Posterior vena cava (tissue), 2 donors: ENCODE results near the gene HS6ST3. TPM values are rescaled to one million over a fixed set of nuclear protein-coding genes. Genes with fewer than 3 reads are reported as not detected.

ENCODE experiments used
- DNase-seq: peaks from one replicate; pipeline ENCODE4 v3.0.0-alpha.2; 2020; ENCODE audit warnings: low spot score
- intact Hi-C, 2 donors: fragments of 100-400 bp; cut with DNase I; formaldehyde crosslinking; loops; one replicate each; pipeline versions ENCODE4 v1.14.1 to v1.14.2; 2022 to 2023
- total RNA-seq, 2 donors: library from RNA; stranded (reverse); fragmentation: NEBNext Ultra II Directional; extraction: Animal tissue kit (Norgen Biotek cat#: 25700); gene quantifications; one replicate each; pipeline ENCODE4 v1.2.1, GENCODE V29; 2021
- donor health status: DM: yes; HTN: yes; CAD: no.
- donor health status: DM: yes; HTN: yes; CAD: no.

Gene HS6ST3
- total RNA-seq, 2 donors from 2014 or later, result 2.6 to 5.0 TPM

DNA sequence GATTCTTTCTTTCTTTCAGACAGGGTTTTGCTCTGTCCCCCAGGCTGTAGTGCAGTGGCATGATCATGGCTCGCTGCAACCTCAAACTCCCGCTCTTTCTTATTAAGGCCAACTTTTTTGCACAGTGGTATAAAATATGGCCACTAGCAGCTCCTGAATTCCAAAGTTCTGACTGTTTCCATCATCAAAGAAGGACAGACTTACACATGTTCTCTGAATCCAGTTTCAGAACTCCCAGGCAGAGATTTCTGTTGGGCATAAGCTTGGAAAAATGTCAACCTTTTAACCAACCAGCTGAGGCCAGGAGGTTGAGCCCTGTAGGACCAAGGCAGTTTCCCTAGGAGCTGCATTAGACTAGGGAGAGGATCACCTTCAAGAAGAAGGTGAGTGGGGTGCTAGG, 184.1 kb downstream of the HS6ST3 start:
- no peak for DNase-seq
- intact Hi-C loops, result no loop called here

DNA sequence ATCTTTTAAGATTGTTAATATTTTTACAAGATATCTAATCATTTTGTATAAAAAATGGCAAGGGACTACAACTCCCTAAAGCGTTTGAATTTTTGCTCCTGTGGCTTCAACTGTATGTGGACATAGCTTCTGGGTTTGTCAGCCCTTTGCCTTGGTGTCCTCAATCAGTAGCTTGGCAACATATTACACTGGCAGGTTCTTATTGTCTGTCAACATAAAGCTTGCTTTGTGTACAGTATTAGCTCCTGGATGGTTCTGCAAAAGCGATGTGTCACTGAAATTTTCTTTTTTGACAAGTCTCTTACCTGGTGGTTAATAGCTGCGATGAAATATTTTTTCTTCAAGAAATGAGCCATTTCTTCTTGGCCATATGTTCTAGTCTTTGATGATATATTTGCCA, 190.0 kb downstream of the HS6ST3 start:
- intact Hi-C loops, result no loop called here
- no peak for DNase-seq

DNA sequence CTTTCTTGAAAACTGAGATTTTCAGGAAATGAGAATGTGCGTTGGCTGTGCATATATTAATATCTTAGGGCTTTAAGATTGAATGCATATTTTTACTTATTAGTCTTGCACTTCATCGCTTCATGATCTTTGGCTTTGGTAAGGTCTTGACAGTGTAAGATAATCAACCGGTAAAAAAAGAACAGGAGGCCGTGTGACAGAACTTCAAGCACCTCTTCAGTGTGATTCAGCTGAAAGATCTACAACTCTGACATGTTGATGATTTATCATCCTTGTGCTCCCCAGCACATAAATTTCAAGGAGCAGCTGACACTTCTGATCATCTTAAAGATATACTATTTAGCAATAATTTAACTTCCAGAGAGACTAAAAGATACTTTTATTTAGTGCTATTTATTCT, 195.1 kb downstream of the HS6ST3 start:
- intact Hi-C loops, result no loop called here
- no peak for DNase-seq

DNA sequence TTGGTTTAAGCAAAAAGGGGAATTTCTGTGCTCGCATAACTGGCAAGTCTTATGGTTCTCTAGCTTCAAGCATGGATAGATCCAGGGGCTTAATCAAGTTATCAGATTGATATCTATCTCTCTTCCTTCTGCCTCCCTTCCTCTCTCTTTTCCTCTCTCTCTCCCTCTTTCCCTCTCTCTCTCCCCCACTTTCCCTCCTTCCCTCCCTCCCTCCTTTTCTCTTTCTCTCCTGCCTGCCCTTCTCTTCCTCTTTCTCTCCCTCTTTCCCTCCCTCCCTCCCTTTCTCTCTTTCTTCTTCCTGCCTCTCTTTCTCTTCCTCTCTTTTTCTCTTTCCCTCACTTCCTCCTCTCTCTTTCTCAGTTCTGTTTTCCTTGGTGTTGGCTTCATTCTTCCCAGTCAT, 195.8 kb downstream of the HS6ST3 start:
- intact Hi-C loops, result no loop called here
- DNase-seq, result no peak

DNA sequence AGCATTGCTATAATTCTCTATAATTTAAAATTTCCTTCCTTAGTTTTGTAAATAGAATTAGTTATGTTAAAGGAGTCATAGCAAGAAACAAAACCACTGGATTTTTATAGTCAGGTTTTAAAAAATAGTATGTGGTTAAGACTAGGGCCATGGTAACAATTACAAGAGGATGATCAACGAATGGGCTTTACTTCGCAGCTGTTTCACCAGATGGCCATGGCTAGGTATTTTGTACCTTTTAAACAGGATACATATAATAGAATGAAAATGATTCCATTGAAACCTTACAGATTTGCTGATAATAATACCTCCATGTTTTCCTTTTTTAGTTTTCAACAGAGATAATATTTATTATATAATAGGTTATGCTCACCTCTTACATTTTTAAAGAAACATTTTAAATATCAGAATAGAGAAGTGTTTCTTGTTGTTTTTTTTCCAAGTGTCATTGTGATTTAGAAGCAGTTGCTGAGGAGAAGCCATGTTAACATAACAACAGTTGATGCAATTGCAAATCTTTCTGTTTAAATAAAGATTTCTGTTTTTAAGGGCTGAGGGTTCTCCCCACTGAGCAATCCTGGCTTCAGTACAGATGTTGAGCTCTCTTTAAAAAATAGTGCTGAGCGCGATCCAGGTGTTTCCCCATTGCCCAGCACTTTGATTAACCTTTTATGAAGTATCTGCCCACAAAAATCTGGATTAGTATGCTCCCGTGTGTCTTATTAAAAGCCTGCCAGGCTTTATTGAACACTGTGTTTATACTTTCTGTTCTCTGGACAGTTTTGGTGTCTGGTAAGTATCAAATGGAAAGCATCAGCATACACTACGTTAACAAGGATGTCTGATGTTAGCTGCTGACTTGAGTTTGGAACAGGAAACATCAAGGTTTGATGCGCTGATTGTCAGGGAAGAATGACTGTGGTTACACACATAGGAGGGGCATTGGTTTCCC, 205.3 kb downstream of the HS6ST3 start:
- intact Hi-C loops, result no loop called here
- DNase-seq, result no peak

DNA sequence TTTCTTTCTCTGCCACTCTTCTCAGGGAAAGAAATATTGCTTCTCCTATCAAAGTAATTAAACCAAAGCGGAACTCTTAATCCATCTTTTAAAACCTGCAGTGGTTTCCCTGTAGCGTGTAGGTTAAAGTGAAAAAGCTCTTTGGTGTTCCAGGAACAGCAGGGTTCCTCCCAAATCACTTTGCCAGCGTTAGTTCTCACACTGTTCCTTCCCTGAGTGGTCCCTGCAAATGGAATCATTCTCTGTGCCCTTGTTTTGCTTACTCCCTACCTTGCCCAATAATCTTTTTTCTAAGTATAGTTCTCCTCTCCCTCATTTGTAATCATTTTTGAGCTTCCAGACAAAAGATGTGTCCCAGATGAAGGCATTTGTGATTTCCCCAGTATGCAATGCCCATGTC, 207.5 kb downstream of the HS6ST3 start:
- no peak for DNase-seq
- intact Hi-C loops, result no loop called here

DNA sequence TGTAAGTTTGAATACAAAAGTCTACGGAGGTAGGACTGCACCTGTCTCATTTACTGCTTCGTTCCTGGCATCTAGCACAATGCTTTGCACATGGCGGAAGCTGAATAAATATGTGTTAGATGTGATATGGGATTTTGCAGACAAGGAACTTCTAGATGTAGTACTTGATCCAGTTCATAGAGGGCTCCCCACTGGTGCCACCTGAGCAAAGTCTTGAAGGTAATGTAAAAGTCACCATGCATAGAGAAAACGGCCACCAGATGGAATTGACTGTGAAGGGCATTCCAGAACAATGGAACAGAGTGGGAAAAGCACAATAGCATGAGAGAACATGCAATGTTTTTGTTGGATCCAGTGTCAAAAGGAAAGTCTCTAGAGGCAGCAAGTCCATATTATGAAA, 209.3 kb downstream of the HS6ST3 start:
- DNase-seq, result no peak
- intact Hi-C loops, result loop anchor here in 1 of 2 donors (2.0 kb wide), 1 partner anchor 514 kb away; no protein-coding TSS in a partner anchor

DNA sequence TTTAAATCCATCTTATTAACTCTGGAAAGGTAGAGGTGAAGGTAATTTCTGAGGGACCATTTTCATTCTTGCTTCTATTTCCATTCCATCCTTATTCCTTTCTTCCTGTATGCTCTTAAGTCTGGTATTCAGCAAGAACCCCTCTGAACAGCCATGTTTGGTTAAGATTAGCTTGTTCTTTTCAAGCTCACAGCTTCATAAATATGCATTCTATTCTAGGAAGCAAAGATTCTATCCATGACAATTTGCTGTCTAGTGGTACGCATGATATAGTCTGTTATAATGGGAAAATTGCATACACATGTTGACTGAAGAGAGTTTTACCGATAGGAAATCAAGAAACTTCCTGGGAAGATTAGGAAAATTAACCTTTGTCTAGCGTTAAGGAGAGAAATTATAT, 218.7 kb downstream of the HS6ST3 start:
- intact Hi-C loops, result no loop called here

DNA sequence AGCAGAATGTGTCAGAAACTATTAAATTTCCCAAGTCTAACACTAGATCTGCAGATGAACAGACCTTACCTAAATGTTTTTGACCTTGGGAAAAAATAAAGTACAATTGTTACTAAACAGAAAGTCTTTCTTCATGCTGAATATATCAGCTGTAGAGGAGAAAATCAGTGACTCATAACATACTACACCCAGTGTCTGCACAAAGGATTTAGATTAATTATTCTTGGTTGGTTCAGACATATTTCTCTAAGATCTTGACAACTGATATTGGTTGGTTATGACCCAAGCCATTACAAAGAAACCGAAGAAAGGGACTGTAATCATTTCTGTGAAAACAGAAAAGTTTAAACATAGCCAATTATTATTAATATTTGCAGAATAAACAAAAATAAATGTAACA, 225.1 kb downstream of the HS6ST3 start:
- no peak for DNase-seq
- intact Hi-C loops, result no loop called here

More for the DNA sequence above, 218.7 kb downstream of the HS6ST3 start:
- no peak for DNase-seq

DNA sequence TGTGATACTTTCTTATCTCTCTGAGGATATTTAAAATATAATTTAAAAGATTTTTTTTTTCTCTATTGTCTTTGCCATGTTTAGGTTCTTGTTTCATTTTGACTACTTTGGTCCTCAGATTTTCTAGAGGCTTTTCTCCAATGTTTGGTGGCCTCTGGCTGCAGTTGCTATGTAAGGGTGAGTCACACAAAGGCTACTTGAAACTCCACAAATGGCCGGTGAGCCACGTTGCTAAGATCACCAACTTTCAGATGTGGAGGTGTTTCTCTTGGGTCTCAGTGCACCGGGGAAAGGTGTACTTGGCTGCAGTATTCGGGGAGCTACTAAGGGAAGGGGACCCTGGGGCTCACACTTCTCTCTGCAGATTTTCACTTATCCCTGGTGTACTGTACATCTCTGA, 248.1 kb downstream of the HS6ST3 start:
- no peak for DNase-seq
- intact Hi-C loops, result no loop called here

DNA sequence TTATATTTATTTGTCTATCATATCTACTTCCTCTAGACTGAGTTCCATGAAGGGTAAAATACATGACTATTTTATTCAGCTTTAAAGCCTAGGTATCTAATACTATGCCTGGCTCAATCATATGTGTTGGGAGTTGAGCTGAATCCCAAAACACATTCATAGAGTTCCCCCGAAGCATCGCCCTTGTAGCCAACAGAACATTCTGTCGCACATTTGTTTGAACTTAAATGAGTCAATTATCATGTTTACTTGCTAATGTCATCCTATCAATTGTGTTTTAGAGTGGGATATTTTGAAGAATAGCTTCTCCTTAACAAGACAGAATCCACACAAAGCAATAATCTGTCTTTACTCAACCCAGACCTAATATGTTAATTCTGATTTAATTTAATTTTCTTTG, 252.4 kb downstream of the HS6ST3 start:
- intact Hi-C loops, result no loop called here
- DNase-seq, result no peak

DNA sequence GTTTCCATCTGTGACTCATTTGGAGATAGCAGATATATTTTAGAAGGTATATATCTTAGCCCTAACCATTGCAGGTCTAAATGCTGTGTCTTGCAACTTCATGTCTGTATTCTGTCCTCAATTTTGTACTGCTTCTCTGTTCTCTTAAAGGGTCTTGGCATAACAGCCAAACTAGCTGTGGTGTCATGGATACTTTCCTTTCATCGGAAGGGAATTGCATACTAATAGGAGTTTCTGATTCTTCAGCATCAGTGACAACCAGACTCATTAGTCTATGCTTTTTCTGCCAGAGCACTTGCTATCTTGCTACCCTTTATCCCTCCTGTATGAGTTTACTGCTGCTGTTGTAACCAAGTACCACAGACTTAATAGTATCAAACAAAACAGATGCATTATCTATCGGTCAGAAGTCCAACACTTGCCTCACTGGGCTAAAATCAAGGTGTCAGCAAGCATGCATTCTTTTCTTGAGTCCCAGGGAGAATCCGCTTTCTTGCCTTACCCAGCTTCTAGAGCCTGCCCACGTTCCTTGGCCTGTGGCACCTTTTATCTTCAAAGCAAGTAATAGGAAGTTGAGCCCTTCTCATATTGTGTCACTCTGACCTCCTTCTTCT, 253.1 kb downstream of the HS6ST3 start:
- DNase-seq, result no peak
- intact Hi-C loops, result no loop called here

DNA sequence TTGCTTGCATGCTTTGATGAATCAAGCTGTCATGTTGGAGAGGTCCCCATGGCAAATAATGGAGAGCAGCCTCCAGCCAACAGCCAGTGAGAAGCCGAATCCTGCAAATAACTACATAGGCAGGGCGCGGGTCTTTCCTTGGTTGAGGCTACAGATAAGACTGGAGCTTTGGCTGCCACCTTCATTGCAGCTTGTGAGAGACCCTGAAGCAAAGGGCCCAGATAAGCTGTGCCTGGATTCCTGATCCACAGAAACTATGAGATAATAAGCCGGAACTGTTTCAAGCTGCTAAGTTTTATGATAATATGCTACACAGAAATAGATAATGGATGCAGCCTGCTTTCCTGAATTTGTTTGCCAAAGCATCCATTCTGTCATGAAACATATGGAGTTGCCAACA, 257.0 kb downstream of the HS6ST3 start:
- intact Hi-C loops, result no loop called here
- DNase-seq, result no peak

DNA sequence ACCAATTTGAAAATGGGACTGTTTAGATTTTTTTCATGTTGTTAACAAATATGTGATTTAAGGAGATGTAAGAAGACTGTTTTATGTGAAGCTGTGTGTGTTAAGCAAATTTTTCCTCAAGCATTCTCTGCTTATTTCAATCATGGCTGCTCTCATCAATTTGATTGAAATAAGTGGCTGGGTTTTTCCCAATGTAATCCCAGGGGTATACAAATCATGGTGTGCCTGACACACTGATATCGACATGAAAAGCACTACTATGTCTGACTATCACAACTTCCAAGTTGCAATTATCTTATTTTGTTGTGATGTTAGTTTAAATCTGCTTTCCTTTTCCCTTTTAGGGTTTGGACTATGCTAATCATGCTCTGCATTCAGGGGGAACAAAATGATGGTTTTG, 283.7 kb downstream of the HS6ST3 start:
- DNase-seq, result no peak
- intact Hi-C loops, result no loop called here

DNA sequence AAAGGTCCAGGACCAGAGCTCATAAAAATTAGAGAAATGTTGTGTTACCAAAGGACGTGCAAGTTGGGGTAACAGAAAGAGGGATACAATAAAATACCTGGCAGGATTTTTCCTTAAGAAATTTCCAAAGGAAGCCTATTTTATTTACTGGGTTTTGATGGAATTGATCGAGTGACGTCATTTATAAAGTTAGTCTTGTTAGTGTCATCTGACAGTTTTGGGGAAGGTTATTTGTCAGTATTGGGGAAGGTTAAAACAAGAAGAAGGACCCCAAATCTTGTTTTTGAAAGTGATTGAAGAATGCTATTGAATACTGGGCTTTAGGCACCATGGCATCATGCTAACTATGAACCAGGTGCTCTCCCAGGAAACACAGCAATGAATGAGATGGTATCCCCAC, 287.9 kb downstream of the HS6ST3 start:
- DNase-seq, result no peak
- intact Hi-C loops, result no loop called here

DNA sequence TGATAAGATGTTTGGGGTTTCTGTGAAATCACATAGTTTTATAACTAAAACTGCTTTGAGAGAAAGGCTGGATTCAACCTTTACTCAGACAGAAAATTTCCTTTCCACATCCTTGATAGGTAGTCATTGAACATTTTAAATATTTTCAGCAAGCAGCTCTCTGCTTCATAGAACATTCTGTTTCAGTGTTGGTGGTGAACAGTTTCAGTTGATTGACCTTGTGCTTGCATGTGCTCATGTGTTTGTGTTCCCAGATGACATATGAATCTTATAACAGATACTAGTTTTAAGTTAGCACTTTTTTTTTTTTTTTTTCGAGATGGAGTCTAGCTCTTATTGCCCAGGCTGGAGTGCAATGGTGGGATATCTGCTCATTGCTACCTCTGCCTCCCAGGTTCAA, 290.1 kb downstream of the HS6ST3 start:
- intact Hi-C loops, result no loop called here
- no peak for DNase-seq

DNA sequence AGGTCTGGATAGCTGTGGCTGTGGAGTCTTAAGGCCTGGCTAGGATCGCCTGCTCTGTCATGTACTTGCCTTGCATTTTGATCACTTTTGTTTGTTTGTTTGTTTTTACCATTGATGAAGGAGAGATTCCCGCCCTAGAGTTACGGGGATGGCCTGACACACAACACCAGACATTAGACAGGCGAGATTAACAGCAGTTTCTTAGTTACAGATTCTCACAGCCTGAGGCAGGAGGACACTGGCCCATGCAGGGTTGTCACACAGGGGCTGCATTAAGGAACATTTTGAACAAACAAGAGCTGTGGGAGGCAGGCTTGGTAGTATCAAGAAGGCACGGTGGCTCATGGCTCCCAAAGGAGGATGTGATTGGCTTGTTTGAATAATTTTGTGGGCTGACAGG, 291.8 kb downstream of the HS6ST3 start:
- DNase-seq, result no peak
- intact Hi-C loops, result no loop called here

DNA sequence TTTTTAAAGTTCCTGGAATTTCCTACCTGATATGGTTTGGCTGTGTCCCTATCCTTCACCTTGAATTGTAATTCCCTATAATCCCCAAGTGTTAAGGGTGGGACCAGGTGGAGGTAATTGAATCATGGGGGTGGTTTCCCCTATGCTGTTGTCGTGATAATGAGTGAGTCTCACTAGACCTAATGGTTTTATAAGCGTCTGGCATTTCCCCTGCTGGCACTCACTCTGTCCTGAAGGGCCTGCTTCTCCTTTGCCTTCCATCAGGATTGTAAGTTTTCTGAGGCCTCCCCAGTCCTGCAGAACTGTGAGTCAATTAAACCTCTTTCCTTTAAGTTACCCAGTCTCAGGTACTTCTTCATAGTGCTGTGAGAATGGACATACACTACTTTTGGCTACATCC, 298.7 kb downstream of the HS6ST3 start:
- DNase-seq, result no peak
- intact Hi-C loops, result no loop called here

DNA sequence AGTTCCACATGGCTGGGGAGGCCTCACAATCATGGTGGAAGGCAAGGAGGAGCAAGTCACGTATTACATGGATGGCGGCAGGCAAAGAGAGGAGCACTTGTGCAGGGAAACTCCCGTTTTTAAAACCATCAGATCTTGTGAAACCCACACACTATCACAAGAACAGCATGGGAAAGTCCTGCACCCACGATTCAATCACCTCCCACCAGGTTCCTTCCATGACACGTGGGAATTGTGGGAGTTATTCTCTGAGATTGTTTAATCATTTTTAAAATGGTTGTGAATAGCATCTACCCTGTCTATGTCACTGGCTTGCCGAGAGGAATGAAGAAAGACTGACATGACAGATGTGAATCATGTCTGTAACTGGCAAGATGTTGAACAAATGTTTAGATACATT, 301.7 kb downstream of the HS6ST3 start:
- intact Hi-C loops, result no loop called here
- no peak for DNase-seq

DNA sequence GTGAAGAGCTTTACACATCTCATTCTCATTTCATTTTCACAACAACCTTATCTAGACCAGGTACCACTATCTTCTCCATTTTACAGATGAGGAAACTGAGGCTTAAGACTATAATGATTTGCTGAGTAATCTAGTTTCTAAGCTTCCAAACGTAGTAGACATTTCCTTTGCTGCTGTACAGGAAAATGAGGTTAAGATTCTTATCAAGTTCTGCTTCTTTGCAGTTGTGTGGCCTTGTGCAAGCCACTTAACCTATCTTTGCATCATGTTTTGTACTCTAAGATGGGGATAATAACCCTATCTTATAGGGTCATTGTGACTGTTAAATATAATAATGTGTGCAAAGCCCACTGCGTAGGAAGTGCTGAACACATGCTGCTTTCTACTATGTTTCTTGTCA, 307.9 kb downstream of the HS6ST3 start:
- intact Hi-C loops, result no loop called here
- DNase-seq, result no peak

DNA sequence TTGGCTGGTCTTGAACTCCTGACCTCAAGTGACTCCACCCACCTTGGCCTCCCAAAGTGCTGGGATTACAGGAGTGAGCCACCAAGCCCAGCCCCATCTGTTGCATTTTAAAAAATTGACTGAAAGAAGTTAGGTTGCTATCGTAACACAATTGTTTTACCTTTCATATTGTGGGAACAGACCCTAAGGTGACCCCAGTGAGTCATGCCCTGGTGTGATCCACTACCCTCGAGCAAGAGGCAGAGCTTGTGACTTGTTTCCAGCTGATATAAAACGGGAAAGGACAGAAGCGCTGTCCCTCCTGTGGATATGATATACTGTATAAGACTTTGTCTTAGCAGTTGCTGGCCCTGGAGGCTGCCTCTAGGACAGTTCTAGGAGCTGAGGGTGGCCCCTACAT, 308.6 kb downstream of the HS6ST3 start:
- DNase-seq, result no peak
- intact Hi-C loops, result no loop called here
